ENCODE results near the gene SFT2D3.

SFT2D3 gene

GRCh38 chr2:127705391-127706065 is 4.2 kb downstream of the SFT2D3 start:
- TF ChIP-seq CTCF (IDR thresholded peaks at IDR 0.05; ENCODE audit: extremely low read depth, missing control alignments) = no peak
- DNase-seq (ENCODE audit: low spot score) = no peak

- no peak for DNase-seq (ENCODE audit: low spot score)
- TF ChIP-seq CTCF (IDR thresholded peaks at IDR 0.05; ENCODE audit: extremely low read depth, missing control alignments) = no peak
Measured at GRCh38 chr2:127706215-127706990, 5.1 kb downstream of the SFT2D3 start.

- TF ChIP-seq CTCF (IDR thresholded peaks at IDR 0.05; ENCODE audit: extremely low read depth, missing control alignments) = no peak
- no peak for DNase-seq (ENCODE audit: low spot score)
Measured at GRCh38 chr2:127707890-127708648, 6.8 kb downstream of the SFT2D3 start.

DNA sequence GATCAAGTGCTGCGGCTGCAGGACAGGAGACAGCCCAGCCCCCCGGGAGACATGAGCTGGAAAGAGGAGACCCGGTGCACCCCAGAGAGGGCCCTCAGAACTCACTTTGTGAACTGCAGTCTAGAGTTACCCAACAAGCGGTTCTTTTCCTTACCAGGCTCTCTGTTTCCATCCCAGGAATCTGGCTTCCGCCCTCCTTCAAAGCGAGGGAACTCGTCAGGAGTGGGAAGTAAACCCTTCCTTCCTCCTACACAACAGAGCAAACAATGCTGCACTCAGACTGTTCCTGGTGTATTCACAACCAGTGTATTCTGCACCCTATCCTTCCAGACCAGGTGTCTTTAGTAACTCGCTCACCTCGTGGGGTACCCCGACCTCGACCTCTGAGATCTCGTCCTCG is 8.0 kb downstream of the SFT2D3 start:
- TF ChIP-seq CTCF (IDR thresholded peaks at IDR 0.05; ENCODE audit: extremely low read depth, missing control alignments) = no peak
- no peak for DNase-seq (ENCODE audit: low spot score)

DNA sequence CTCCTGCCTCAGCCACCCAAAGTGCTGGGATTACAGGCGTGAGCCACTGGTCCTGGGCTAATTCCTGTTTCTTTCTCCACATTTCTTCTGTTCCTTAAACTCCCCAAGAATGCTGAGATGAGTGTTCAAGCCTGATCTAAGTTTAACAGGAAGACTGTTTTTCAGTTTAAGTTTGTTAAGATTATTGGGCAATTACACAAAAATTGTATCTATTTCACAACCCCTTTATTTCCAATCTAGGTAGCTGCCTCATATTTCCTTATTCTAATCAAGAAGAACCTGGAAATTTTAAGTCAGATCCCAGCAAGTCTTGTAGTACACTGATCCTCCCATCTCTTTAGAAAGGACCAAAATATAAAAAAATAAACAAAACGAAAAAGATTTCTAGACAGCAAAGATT is 11.7 kb downstream of the SFT2D3 start:
- no peak for TF ChIP-seq CTCF (IDR thresholded peaks at IDR 0.05; ENCODE audit: extremely low read depth, missing control alignments)
- DNase-seq (ENCODE audit: low spot score) = no peak

DNA sequence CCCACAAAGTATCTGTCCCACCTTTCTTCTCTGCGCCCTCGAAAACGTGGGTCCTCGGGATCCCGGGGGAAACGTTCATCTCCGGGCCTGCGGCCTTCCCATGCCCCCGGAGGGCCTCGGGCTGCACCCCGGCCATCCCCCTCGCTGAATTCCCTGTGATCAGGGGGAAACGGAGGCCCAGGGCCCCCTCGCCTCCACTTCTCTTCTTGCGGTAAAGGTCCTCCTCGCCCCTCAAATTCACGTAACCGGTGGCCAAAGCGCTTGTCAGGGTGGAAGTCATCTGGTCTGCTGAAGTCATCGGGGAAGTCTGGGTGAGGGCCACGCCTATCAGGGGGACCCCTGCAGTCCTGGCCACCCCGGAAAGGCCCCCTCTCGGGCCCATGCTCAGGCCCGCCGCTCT is 12.3 kb downstream of the SFT2D3 start:
- no peak for TF ChIP-seq CTCF (IDR thresholded peaks at IDR 0.05; ENCODE audit: extremely low read depth, missing control alignments)
- DNase-seq (ENCODE audit: low spot score) = no peak
